Osteocyte (in vitro differentiated cells): Measurements from ENCODE around the gene GRAMD2B. TPM values are rescaled to one million over a fixed set of nuclear protein-coding genes. Genes with fewer than 3 reads are reported as not detected.
"Not testable (repeated sequence)": the region's sequence is repeated elsewhere in the genome, so short reads cannot be mapped to it uniquely, and the experiment has no call there.

Experiments used
- DNase-seq: peaks from one replicate; pipeline ENCODE4 v3.0.0; 2021; ENCODE audit warnings: mixed read lengths; ENCODE audit not compliant: unreplicated experiment; ENCODE audit errors: extremely low spot score
- H3K27ac Mint-ChIP-seq: one replicate; pipeline ENCODE4 v1.8.0; 2021; ENCODE audit warnings: mild to moderate bottlenecking, mixed read lengths; ENCODE audit not compliant: unreplicated experiment
- H3K27me3 Mint-ChIP-seq: one replicate; pipeline ENCODE4 v1.8.0; 2021; ENCODE audit warnings: mixed read lengths; ENCODE audit not compliant: unreplicated experiment
- H3K36me3 Mint-ChIP-seq: one replicate; pipeline ENCODE4 v1.8.0; 2021; ENCODE audit warnings: mixed read lengths; ENCODE audit not compliant: unreplicated experiment
- H3K4me1 Mint-ChIP-seq: one replicate; pipeline ENCODE4 v1.8.0; 2021; ENCODE audit warnings: mixed read lengths; ENCODE audit not compliant: unreplicated experiment
- H3K4me3 Mint-ChIP-seq: one replicate; pipeline ENCODE4 v1.8.0; 2021; ENCODE audit warnings: mild to moderate bottlenecking, moderate library complexity, mixed read lengths; ENCODE audit not compliant: unreplicated experiment
- H3K9me3 Mint-ChIP-seq: one replicate; pipeline ENCODE4 v1.8.0; 2021; ENCODE audit warnings: mixed read lengths; ENCODE audit not compliant: unreplicated experiment
- CTCF ChIP-seq: fragments of 200-600 bp; sonication (generic); IDR thresholded peaks from 2 replicates; pipeline ENCODE4 v1.5.0; 2021; ENCODE audit warnings: antibody characterized with exemption, mild to moderate bottlenecking, moderate library complexity
- total RNA-seq: library from RNA; stranded (reverse); gene quantifications from 2 replicates; pipeline ENCODE4 v1.2.1, GENCODE V29; 2021

Gene GRAMD2B
- total RNA-seq, 1 donor from 2014 or later: 93.7 TPM

- peaks cover 67% of the 10 kb centered on the region for H3K36me3 Mint-ChIP-seq
- peaks cover 6% of the 10 kb centered on the region for H3K9me3 Mint-ChIP-seq
- peaks cover 36% of the 10 kb centered on the region for H3K4me1 Mint-ChIP-seq
- no peaks in the 10 kb centered on the region for H3K27me3 Mint-ChIP-seq
- TF ChIP-seq CTCF: no peak
- DNase-seq: no peak
- H3K27ac Mint-ChIP-seq: peak overlapping the region; percentile 13
- H3K4me3 Mint-ChIP-seq: no peak overlapping the region
These were observed 15.7 kb downstream of the GRAMD2B start for GRCh38 chr5:126438868-126439267.

- DNase-seq, H3K4me3 Mint-ChIP-seq, H3K27me3 Mint-ChIP-seq, H3K27ac Mint-ChIP-seq, H3K9me3 Mint-ChIP-seq: not testable (repeated sequence)
- H3K36me3 Mint-ChIP-seq: peaks cover 73% of the 10 kb centered on the region
- peaks cover 42% of the 10 kb centered on the region for H3K4me1 Mint-ChIP-seq
These were observed 16.5 kb downstream of the GRAMD2B start for GRCh38 chr5:126439724-126440123.

GRCh38 chr5:126441230-126441629 lies 18.0 kb downstream of the GRAMD2B start:
- Mint-ChIP-seq H3K4me3 (no peak overlapping the region), H3K4me1 (peaks cover 48% of the 10 kb centered on the region), H3K9me3 (peaks cover 6% of the 10 kb centered on the region), H3K27me3 (no peaks in the 10 kb centered on the region), H3K36me3 (peaks cover 69% of the 10 kb centered on the region), H3K27ac (peak overlapping the region; percentile 29)
- DNase-seq: no peak
- no peak for TF ChIP-seq CTCF

- no peak for TF ChIP-seq CTCF
- Mint-ChIP-seq H3K27me3 (no peaks in the 10 kb centered on the region), H3K9me3 (peaks cover 6% of the 10 kb centered on the region), H3K4me1 (peaks cover 54% of the 10 kb centered on the region), H3K27ac (peak overlapping the region; percentile 33), H3K4me3 (no peak overlapping the region), H3K36me3 (peaks cover 63% of the 10 kb centered on the region)
- DNase-seq: no peak
These were observed 20.2 kb downstream of the GRAMD2B start for GRCh38 chr5:126443374-126443851.

GRCh38 chr5:126444137-126444536 lies 20.9 kb downstream of the GRAMD2B start:
- no peak for TF ChIP-seq CTCF
- H3K27ac Mint-ChIP-seq: peak overlapping the region; percentile 83
- no peaks in the 10 kb centered on the region for H3K27me3 Mint-ChIP-seq
- DNase-seq: no peak
- peaks cover 63% of the 10 kb centered on the region for H3K36me3 Mint-ChIP-seq
- H3K9me3 Mint-ChIP-seq: peaks cover 6% of the 10 kb centered on the region
- no peak overlapping the region for H3K4me3 Mint-ChIP-seq
- H3K4me1 Mint-ChIP-seq: peaks cover 59% of the 10 kb centered on the region
